Astrocyte of the spinal cord (primary cell): Measurements from ENCODE around the gene CECR2.
A peak's percentile ranks its signal among the peaks of the same experiment; 100 is the strongest.

Experiments used
- DNase-seq: peaks from one replicate; pipeline ENCODE4 v3.0.0; 2011; ENCODE audit warnings: low read depth, low spot score
- H3K4me3 ChIP-seq: 2 replicates; pipeline ENCODE4 v1.5.1; 2011; ENCODE audit warnings: low read depth, mild to moderate bottlenecking, low read length, moderate library complexity
- in situ Hi-C: cut with HindIII; loops from 2 replicates; pipeline ENCODE4 v1.10.0; 2017; ENCODE audit warnings: low sequenced_read_pairs
- TF ChIP-seq, protein P1 (sequence below): IDR thresholded peaks from 2 replicates; pipeline ENCODE4 v1.5.1; 2012; ENCODE audit warnings: low read depth, mild to moderate bottlenecking, low read length, inconsistent platforms

Gene CECR2

DNA sequence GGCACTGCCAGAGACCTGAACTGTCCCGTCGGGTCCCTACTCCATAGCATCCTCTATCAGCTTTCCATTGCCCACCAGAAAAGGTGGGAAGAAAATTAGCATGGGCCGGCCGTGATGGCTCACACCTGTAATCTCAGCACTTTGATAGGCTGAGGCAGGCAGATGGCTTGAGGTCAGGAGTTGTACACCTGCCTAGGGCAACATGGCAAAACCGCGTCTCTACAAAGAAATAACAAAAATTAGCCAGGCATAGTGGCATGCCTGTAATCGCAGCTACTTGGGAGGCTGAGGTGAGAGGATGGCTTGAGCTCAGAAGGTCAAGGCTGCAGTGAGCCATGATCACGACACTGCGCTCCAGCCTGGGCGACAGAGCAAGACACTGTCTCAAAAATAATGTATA is 197.5 kb downstream of the CECR2 start:
- DNase-seq = no peak
- in situ Hi-C loops = no loop called here
- TF ChIP-seq, protein P1, sequence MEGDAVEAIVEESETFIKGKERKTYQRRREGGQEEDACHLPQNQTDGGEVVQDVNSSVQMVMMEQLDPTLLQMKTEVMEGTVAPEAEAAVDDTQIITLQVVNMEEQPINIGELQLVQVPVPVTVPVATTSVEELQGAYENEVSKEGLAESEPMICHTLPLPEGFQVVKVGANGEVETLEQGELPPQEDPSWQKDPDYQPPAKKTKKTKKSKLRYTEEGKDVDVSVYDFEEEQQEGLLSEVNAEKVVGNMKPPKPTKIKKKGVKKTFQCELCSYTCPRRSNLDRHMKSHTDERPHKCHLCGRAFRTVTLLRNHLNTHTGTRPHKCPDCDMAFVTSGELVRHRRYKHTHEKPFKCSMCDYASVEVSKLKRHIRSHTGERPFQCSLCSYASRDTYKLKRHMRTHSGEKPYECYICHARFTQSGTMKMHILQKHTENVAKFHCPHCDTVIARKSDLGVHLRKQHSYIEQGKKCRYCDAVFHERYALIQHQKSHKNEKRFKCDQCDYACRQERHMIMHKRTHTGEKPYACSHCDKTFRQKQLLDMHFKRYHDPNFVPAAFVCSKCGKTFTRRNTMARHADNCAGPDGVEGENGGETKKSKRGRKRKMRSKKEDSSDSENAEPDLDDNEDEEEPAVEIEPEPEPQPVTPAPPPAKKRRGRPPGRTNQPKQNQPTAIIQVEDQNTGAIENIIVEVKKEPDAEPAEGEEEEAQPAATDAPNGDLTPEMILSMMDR = no peak
- no peak overlapping the region for H3K4me3 ChIP-seq

GRCh38 chr22:17569971-17570511 is 200.8 kb downstream of the CECR2 start:
- peak overlapping the region; percentile 8 for H3K4me3 ChIP-seq
- TF ChIP-seq, protein P1 = no peak
- DNase-seq = peak; percentile 67
- in situ Hi-C loops = no loop called here

DNA sequence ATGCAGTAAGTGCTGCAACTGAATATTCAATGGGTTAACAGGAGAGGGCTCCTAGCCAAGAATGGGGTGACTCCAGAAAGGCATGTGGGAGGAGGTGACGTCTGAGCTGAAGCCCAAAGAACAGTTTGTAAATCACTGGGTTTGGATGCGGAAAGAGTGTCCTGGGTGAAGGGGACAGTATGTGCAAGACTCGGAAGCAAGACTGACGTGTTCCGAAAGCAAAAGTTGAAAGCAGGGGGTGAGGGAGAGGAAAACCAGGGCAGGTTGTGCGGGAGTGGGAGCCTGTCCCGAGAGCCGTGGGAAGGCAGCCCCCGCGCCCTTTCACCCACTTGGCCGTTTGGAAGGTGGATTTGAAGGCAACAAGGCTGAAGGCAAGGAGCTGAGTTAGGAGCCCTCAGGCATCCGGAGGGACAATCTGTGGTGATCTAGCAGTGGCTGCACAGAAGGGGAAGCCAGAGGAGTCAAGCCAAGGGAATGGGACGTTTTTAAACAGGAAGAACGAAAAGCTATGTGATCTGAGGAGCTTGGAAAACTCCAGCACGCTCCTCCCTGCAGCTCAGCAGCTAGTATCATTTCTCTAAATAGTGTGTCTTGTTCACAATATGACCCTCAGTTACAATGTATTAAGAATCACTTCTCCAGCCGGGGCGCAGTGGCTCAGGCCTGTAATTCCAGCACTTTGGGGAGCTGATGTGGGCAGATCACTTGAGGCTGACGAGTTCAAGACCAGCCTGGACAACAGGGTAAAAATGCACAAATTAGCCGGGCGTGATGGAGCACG is 201.8 kb downstream of the CECR2 start:
- peak overlapping the region; percentile 14 for H3K4me3 ChIP-seq
- TF ChIP-seq, protein P1 = no peak
- DNase-seq = peak; percentile 83
- in situ Hi-C loops = no loop called here

- H3K4me3 ChIP-seq = no peak overlapping the region
- TF ChIP-seq, protein P1 = no peak
- in situ Hi-C loops = no loop called here
- no peak for DNase-seq
These were observed 205.9 kb downstream of the CECR2 start for GRCh38 chr22:17575151-17575550.

DNA sequence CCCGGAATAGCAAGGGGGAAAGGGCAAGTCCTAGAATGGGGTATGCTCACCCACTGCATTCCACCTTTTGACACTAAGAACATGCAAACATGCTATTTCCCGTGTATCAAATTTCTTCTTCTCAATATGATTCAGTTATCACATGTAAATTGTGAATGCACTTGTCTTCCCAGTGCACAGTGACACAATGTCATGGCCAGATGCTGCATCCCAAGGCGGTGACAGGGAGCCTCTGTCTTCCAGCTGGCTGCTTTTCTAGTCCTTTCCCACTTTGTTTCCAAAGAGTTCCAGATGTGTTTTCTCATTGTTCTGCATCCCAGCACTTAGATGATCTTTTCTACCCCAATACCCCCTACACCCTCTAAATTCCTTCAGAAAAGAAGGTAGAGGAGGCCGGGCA is 206.4 kb downstream of the CECR2 start:
- in situ Hi-C loops = no loop called here
- TF ChIP-seq, protein P1 = no peak

DNA sequence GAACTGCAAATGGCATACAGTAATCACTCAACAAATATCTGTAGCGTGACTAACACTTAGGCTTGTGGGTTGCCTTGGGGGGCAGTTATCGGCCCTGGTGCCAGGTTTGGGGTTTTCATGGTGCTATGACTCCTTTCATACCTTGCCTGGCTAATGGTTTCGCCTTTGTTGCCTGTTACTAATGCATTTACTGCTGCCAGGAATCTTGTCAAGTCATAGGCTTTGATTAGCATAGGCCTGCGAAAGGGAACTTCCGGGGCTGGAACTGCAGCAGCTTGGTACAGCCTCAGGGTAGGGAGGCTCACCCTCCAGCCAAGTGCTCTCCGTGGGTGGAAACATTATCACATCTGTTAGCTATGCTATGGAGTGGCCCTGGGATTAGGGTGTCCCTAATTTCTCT is 207.2 kb downstream of the CECR2 start:
- in situ Hi-C loops = no loop called here
- peak; percentile 96 for DNase-seq
- TF ChIP-seq, protein P1 = no peak

More for the DNA sequence above, 206.4 kb downstream of the CECR2 start:
- no peak for DNase-seq
- no peak overlapping the region for H3K4me3 ChIP-seq

More for the DNA sequence above, 207.2 kb downstream of the CECR2 start:
- no peak overlapping the region for H3K4me3 ChIP-seq
